B cell (primary cell): Measurements from ENCODE around the gene CPNE4.

Source experiments
- CTCF ChIP-seq: fragments of 200-600 bp; IDR thresholded peaks from one replicate; pipeline ENCODE4 v1.8.0; 2022; ENCODE audit warnings: antibody characterized with exemption, mild to moderate bottlenecking
- EZH2 ChIP-seq: IDR thresholded peaks from 2 replicates; pipeline ENCODE4 v1.6.1; 2012; ENCODE audit warnings: borderline replicate concordance, low read depth, mild to moderate bottlenecking, moderate library complexity, low read length; ENCODE audit not compliant: insufficient read depth, poor library complexity, severe bottlenecking

GRCh38 chr3:131811481-131811880, 223.3 kb downstream of the CPNE4 start:
- TF ChIP-seq CTCF = no peak
- no peak for TF ChIP-seq EZH2
